ENCODE measurements around the gene RPS27A.
A peak's percentile ranks its signal among the peaks of the same experiment; 100 is the strongest.
"Not testable (repeated sequence)": the region's sequence is repeated elsewhere in the genome, so short reads cannot be mapped to it uniquely, and the experiment has no call there.

RPS27A gene

DNA sequence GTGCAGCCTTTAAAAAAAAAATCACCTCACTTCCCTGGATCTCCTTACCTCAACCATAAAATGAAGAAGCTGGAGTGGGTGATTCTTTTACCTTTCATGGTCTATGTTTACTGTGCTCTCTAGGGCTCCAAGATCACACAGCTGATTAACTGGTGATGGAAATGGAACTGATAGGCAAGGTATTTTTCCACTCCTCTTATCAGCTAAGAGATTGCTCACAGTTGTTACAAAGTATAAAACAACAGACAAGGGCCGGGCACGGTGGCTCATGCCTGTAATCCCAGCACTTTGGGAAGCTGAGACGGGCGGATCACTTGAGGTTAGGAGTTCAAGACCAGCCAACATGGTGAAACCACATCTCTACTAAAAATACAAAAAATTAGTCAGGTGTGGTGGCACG lies 14.5 kb downstream of the RPS27A start:
- no peak for FAIRE-seq
- TF ChIP-seq POLR2AphosphoS5 (IDR thresholded peaks at IDR 0.05; ENCODE audit: low read depth, low read length) (no peak), POLR2A (IDR thresholded peaks at IDR 0.05; ENCODE audit: low read depth, low read length) (no peak), TAF1 (IDR thresholded peaks at IDR 0.05; ENCODE audit: borderline replicate concordance, low read depth, low read length) (no peak)

DNA sequence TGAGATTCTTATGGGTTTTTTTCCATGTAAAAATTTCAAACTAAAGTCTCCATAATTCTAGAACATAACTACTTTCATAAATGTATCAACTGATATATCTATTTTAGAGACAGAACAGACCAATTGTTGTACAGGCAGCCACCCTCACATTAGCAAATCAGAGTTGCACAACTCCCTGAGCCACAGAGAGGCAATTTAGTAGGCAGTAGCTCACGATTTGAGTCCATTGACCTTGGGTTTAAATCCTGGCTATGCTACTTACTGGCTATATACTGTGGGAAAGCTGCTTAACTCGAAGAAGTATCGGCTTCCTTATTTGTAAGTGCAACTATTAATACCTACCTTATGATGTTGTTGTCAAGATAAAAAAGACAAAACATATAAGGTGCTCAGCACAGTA lies 20.3 kb downstream of the RPS27A start:
- no peak for TF ChIP-seq TAF1 (IDR thresholded peaks at IDR 0.05; ENCODE audit: borderline replicate concordance, low read depth, low read length)
- TF ChIP-seq POLR2A (IDR thresholded peaks at IDR 0.05; ENCODE audit: low read depth, low read length): no peak
- no peak for TF ChIP-seq POLR2AphosphoS5 (IDR thresholded peaks at IDR 0.05; ENCODE audit: low read depth, low read length)
- FAIRE-seq: no peak
- DNase-seq (ENCODE audit: insufficient read length): no peak

More for the DNA sequence above, 14.5 kb downstream of the RPS27A start:
- no peak for DNase-seq (ENCODE audit: insufficient read length)

DNA sequence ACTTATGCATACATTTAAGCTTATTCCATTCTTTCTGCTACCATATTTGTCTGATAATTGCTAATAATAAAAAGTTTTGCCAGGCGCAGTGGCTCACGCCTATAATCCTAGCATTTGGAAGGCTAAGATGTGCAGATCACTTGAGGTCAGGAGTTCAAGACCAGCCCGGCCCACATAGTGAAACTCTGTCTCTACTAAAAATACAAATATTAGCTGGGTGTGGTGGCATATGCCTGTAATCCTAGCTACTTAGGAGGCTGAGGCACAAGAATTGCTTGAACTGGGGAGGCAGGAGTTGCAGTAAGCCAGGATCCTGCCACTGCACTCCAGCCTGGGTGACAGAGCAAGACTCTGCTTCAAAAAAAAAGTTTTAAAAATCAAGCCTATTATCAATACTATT lies 27.1 kb downstream of the RPS27A start:
- not testable (repeated sequence) for FAIRE-seq; DNase-seq (ENCODE audit: insufficient read length)

DNA sequence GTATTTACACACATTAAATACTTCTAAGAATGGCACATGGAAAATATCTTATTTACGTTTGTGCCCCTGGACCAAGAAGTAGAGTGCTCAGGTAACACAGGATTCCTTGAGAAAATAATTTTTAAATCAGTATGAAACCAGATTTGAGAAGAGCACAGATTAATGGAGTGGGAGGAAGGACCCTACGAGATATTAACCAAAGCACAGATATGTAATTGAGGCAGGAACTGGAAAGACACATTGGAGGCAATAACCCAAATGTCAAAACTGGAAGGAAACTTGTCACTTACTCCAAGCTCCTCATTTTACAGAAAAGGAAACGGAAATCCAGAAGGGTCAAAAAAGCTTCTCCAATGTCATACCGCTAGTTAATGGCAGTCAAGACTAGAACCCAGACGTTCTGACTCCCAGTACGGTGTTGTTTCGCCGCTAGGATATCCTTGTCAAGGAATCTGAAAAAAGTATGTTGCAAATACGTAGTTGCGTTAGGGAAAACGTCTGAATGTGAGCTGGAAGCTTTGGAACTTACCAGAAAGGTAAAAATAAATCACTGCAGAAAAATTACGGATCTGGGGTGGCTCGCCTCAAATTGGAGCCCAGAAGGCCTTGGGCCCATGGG lies 35.9 kb downstream of the RPS27A start:
- DNase-seq (ENCODE audit: insufficient read length) (no peak), FAIRE-seq (no peak)
- no peak for TF ChIP-seq TAF1 (IDR thresholded peaks at IDR 0.05; ENCODE audit: borderline replicate concordance, low read depth, low read length)
- TF ChIP-seq POLR2A (IDR thresholded peaks at IDR 0.05; ENCODE audit: low read depth, low read length): no peak
- no peak for TF ChIP-seq POLR2AphosphoS5 (IDR thresholded peaks at IDR 0.05; ENCODE audit: low read depth, low read length)

DNA sequence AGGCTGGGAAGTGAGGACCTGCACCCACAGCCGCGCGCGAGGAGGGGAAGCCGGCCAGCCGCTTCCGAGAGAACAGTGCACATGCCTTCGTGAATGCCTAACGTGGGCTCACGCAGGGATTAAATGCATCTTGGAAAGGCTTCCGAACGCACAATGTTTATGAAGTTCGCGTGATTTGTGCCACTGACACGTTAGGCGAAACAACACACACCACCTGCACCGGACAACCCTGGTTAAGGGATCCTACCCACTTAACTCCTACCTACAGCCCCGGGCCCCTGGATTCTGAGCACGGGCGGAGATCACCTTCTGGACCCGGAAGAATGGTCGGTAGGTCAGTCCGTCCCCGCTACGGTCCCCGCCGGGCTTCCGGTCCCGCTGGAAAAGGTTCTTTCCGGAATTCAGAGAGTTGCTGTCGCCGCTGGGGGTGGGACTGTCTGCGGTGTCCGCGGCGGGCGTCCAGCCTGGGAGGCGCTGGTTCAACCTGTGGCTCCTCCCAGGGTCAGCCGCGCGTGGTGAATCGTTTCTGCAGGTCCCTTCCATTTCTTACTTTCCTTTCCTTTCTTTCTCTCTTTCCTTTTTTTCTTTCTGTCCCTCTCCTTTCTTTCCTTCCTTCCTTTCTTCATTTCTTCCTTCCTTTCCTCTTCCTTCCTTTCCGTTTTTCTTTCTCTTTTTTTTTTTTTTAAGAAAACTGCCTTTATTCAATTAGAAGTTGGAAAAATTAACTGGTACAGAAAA lies 36.6 kb downstream of the RPS27A start, which contains the start of gene MTIF2:
Gene MTIF2, minus strand, starts transcription at position 325 of the 738 bp plus-strand sequence. CDS start 5,373 bp downstream, outside the sequence.
- FAIRE-seq: peak; percentile 87

DNA sequence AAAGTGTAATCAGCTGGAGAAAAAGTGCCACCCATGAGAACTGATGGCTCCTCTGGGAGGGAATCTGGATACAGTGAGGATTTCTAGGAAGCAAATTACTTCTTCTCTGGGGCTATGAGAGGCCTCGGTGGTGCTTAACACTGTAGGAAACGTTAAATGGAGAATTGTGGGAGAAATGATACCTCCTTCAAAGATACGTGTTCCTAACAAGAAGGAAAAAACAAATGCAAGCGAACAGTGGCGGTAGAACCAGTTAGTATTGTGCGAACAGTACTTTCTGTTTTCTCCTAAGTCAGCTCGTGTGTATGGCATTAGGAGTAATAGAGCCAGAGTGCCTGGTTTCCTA lies 37.1 kb downstream of the RPS27A start:
- no peak for TF ChIP-seq POLR2A (IDR thresholded peaks at IDR 0.05; ENCODE audit: low read depth, low read length)
- TF ChIP-seq TAF1 (IDR thresholded peaks at IDR 0.05; ENCODE audit: borderline replicate concordance, low read depth, low read length): no peak
- no peak for TF ChIP-seq POLR2AphosphoS5 (IDR thresholded peaks at IDR 0.05; ENCODE audit: low read depth, low read length)
- no peak for FAIRE-seq
- DNase-seq (ENCODE audit: insufficient read length): no peak

More for the DNA sequence above, 36.6 kb downstream of the RPS27A start, which contains the start of gene MTIF2:
- TF ChIP-seq POLR2A (IDR thresholded peaks at IDR 0.05; ENCODE audit: low read depth, low read length) (peak; percentile 97), TAF1 (IDR thresholded peaks at IDR 0.05; ENCODE audit: borderline replicate concordance, low read depth, low read length) (peak; percentile 93), POLR2AphosphoS5 (IDR thresholded peaks at IDR 0.05; ENCODE audit: low read depth, low read length) (peak; percentile 97)
- peak; percentile 74 for DNase-seq (ENCODE audit: insufficient read length)

DNA sequence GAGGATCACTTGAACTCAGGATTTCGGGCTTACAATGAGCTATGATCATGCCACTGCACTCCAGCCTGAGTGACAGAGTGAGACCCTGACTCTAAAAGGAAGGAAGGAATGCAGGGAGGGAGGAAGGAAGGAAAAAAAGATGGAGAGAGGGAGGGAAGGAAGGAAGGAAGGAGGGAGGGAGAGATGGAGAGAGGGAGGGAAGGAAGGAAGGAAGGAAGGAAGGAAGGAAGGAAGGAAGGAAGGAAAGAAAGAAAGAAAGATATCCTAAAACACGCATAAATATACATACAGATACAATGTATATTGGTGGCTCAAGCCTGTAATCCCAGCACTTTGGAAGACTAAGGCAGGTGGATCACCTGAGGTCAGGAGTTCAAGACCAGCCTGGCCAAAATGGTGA lies 41.9 kb downstream of the RPS27A start:
- FAIRE-seq; DNase-seq (ENCODE audit: insufficient read length): not testable (repeated sequence)

DNA sequence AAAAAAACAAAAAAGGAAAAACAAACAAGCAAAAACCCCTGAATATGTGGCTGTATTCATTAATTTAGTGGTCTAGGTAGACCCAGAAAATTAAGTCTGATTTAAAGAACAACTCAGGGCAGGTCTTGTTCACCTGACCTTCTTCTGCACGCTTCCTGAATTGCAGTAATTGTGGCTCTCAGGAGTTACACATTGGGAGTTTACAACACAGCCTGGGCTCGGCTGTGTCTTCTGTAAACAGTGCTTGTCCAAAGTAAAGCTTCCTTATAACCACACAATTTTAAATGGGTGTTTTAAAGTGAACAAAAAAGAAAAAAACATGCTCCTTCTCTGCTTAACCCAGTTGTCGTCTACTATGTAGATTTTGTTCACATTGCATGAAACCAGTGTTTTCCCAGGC lies 44.8 kb downstream of the RPS27A start:
- no peak for DNase-seq (ENCODE audit: insufficient read length)
- no peak for FAIRE-seq
- TF ChIP-seq POLR2A (IDR thresholded peaks at IDR 0.05; ENCODE audit: low read depth, low read length): no peak
- no peak for TF ChIP-seq TAF1 (IDR thresholded peaks at IDR 0.05; ENCODE audit: borderline replicate concordance, low read depth, low read length)
- TF ChIP-seq POLR2AphosphoS5 (IDR thresholded peaks at IDR 0.05; ENCODE audit: low read depth, low read length): no peak

DNA sequence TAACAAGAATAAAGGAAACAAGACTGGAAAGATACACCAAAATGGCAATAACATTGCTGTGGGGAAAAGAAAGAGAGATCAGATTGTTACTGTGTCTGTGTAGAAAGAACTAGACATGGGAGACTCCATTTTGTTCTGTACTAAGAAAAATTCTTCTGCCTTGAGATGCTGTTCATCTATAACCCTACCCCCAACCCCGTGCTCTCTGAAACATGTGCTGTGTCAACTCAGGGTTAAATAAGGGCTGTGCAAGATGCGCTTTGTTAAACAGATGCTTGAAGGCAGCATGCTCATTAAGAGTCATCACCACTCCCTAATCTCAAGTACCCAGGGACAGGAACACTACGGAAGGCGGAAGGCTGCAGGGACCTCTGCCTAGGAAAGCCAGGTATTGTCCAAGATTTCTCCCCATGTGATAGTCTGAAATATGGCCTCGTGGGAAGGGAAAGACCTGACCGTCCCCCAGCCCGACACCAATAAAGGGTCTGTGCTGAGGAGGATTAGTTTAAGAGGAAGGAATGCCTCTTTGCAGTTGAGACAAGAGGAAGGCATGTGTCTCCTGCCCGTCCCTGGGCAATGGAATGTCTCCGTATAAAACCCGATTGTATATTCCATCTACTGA lies 46.8 kb downstream of the RPS27A start:
- not testable (repeated sequence) for FAIRE-seq; DNase-seq (ENCODE audit: insufficient read length)

DNA sequence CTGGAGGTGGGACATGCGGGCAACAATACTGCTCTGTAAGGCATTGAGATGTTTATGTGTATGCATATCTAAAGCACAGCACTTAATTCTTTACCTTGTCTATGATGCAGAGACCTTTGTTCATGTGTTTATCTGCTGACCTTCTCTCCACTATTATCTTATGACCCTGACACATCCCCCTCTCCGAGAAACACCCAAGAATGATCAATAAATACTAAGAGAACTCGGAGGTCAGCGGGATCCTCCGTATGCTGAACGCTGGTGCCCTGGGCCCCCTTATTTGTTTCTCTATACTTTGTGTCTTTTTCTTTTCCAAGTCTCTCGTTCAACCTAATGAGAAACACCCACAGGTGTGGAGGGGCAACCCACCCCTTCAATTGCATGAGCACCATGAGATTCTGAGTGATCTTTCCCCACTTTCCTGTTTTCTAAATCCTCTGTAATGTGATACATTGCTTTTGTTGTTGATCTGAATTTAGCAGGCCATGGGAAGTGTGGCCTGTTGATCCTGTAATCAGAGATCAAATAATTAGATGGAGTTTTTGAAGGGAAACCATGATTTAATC lies 47.5 kb downstream of the RPS27A start:
- FAIRE-seq; DNase-seq (ENCODE audit: insufficient read length): not testable (repeated sequence)

DNA sequence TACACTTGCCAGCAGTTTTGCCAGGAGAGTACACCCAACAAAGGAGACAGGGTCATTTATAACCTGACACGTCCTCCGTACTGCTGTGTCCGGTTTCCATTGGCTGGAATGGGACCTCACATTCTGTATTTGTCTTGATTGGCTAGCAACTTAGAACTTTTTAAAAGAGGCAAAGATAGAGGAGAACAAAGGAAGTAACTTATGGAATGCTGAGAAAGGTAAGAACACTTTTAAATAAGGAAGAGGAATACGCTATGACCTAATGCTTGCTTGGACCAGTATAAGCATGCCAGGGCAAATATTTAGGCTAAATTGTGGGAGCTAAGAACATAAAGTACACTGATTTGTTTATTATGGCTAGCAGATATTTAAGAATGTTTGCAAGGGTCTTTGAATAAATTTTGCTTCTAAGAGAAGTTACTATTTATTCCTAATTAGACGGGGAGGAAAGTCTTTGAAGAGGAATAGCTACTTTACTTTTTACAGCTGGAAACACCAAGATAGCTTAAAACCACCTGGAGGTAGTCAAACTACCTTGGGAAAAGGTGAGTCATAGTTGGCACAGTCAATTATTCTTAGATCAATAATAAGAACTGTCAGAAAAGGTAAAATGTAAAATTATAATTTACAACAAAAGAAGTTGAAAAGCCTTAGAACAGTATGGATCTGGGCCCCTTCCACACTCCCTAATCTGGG lies 48.5 kb downstream of the RPS27A start:
- not testable (repeated sequence) for FAIRE-seq

More for the DNA sequence above, 48.5 kb downstream of the RPS27A start:
- DNase-seq (ENCODE audit: insufficient read length): not testable (repeated sequence)

Measured in GM12892 (cell line).